ENCODE data around the gene LTBP1. TPM values are rescaled to one million over a fixed set of nuclear protein-coding genes. Genes with fewer than 3 reads are reported as not detected.

The LTBP1 gene
- total RNA-seq, 1 donor from 2014 or later, result 29.7 TPM

DNA sequence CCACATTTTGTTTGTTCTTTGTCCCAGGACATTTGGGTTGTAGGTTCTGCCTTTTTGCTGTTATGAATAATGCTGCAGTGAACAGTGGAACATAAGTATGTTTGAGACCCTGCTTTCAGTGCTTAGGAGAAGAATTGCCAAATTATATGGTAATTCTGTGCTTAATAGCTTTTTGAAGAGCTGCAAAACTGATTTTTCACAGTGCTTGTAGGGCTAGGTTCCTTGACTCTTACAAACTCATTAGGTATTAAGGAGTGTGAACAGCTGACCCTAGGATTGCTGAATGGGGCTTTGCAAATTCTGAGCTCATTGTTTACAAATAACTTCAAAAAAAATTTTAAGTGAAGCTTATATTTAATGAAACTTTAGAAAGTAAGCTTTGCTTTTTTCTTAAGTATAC is 154.2 kb downstream of the LTBP1 start:
- H3K79me2 ChIP-seq (ENCODE audit: insufficient read depth, low read length), result no peaks in the 10 kb centered on the region
- no peaks in the 10 kb centered on the region for H3K36me3 ChIP-seq (ENCODE audit: insufficient read depth, low read length)
- H2AFZ ChIP-seq (ENCODE audit: low read depth, low read length), result no peak overlapping the region
- H3K27ac ChIP-seq (ENCODE audit: low read depth, low read length), result no peak overlapping the region
- FAIRE-seq (no peak), DNase-seq (ENCODE audit: low read depth) (no peak)
- Mint-ChIP-seq H3K36me3 (ENCODE audit: low read depth, unreplicated experiment) (no peaks in the 10 kb centered on the region), H3K27ac (ENCODE audit: unreplicated experiment) (no peak overlapping the region), H3K27me3 (ENCODE audit: low read depth, unreplicated experiment) (no peaks in the 10 kb centered on the region), H3K9me3 (ENCODE audit: unreplicated experiment) (no peaks in the 10 kb centered on the region), H3K4me3 (ENCODE audit: unreplicated experiment) (no peak overlapping the region), H3K4me1 (ENCODE audit: low read depth, unreplicated experiment) (peaks cover 15% of the 10 kb centered on the region)
- no peak overlapping the region for H3K9ac ChIP-seq (ENCODE audit: low read length)
- H3K27me3 ChIP-seq (ENCODE audit: insufficient read depth, low read length), result no peaks in the 10 kb centered on the region
- no peak overlapping the region for H3K4me2 ChIP-seq (ENCODE audit: low read length)
- H4K20me1 ChIP-seq (ENCODE audit: insufficient read depth, low read length), result no peaks in the 10 kb centered on the region
- H3K9me3 ChIP-seq (ENCODE audit: insufficient read depth, low read depth, low read length), result no peaks in the 10 kb centered on the region
- TF ChIP-seq CTCF (IDR thresholded peaks at IDR 0.05; ENCODE audit: insufficient read depth, low read depth, low read length), result no peak
- no peak for TF ChIP-seq EZH2 (IDR thresholded peaks at IDR 0.05; ENCODE audit: insufficient read depth, low read length)
- no peak overlapping the region for H3K4me3 ChIP-seq (ENCODE audit: insufficient read depth, low read depth, low read length)
- H3K4me1 ChIP-seq (ENCODE audit: insufficient read depth, low read length), result peaks cover 11% of the 10 kb centered on the region

GRCh38 chr2:33104052-33104623 is 157.4 kb downstream of the LTBP1 start:
- FAIRE-seq (no peak), DNase-seq (ENCODE audit: low read depth) (peak; percentile 44)
- H3K27ac Mint-ChIP-seq (ENCODE audit: unreplicated experiment), result peak overlapping the region; percentile 86
- Histone ChIP-seq H3K36me3 (ENCODE audit: insufficient read depth, low read length) (no peaks in the 10 kb centered on the region), H2AFZ (ENCODE audit: low read depth, low read length) (no peak overlapping the region), H3K4me3 (ENCODE audit: insufficient read depth, low read depth, low read length) (no peak overlapping the region), H3K4me2 (ENCODE audit: low read length) (peak overlapping the region; percentile 31), H3K4me1 (ENCODE audit: insufficient read depth, low read length) (peaks cover 30% of the 10 kb centered on the region), H4K20me1 (ENCODE audit: insufficient read depth, low read length) (no peaks in the 10 kb centered on the region), H3K9ac (ENCODE audit: low read length) (peak overlapping the region; percentile 27), H3K79me2 (ENCODE audit: insufficient read depth, low read length) (no peaks in the 10 kb centered on the region), H3K27me3 (ENCODE audit: insufficient read depth, low read length) (no peaks in the 10 kb centered on the region), H3K9me3 (ENCODE audit: insufficient read depth, low read depth, low read length) (no peaks in the 10 kb centered on the region), H3K27ac (ENCODE audit: low read depth, low read length) (peak overlapping the region; percentile 7)
- H3K4me1 Mint-ChIP-seq (ENCODE audit: low read depth, unreplicated experiment), result peaks cover 32% of the 10 kb centered on the region
- TF ChIP-seq CTCF (IDR thresholded peaks at IDR 0.05; ENCODE audit: insufficient read depth, low read depth, low read length) (no peak), EZH2 (IDR thresholded peaks at IDR 0.05; ENCODE audit: insufficient read depth, low read length) (no peak)
- no peak overlapping the region for H3K4me3 Mint-ChIP-seq (ENCODE audit: unreplicated experiment)
- no peaks in the 10 kb centered on the region for H3K27me3 Mint-ChIP-seq (ENCODE audit: low read depth, unreplicated experiment)
- H3K36me3 Mint-ChIP-seq (ENCODE audit: low read depth, unreplicated experiment), result no peaks in the 10 kb centered on the region
- no peaks in the 10 kb centered on the region for H3K9me3 Mint-ChIP-seq (ENCODE audit: unreplicated experiment)

GRCh38 chr2:33104726-33105125 is 158.0 kb downstream of the LTBP1 start:
- no peaks in the 10 kb centered on the region for H3K36me3 ChIP-seq (ENCODE audit: insufficient read depth, low read length)
- H4K20me1 ChIP-seq (ENCODE audit: insufficient read depth, low read length), result no peaks in the 10 kb centered on the region
- no peaks in the 10 kb centered on the region for H3K79me2 ChIP-seq (ENCODE audit: insufficient read depth, low read length)
- no peak overlapping the region for H2AFZ ChIP-seq (ENCODE audit: low read depth, low read length)
- no peaks in the 10 kb centered on the region for H3K27me3 ChIP-seq (ENCODE audit: insufficient read depth, low read length)
- peak overlapping the region; percentile 31 for H3K4me2 ChIP-seq (ENCODE audit: low read length)
- H3K4me3 ChIP-seq (ENCODE audit: insufficient read depth, low read depth, low read length), result no peak overlapping the region
- Mint-ChIP-seq H3K36me3 (ENCODE audit: low read depth, unreplicated experiment) (no peaks in the 10 kb centered on the region), H3K4me1 (ENCODE audit: low read depth, unreplicated experiment) (peaks cover 34% of the 10 kb centered on the region), H3K27me3 (ENCODE audit: low read depth, unreplicated experiment) (no peaks in the 10 kb centered on the region), H3K4me3 (ENCODE audit: unreplicated experiment) (no peak overlapping the region), H3K9me3 (ENCODE audit: unreplicated experiment) (no peaks in the 10 kb centered on the region), H3K27ac (ENCODE audit: unreplicated experiment) (peak overlapping the region; percentile 86)
- peak overlapping the region; percentile 27 for H3K9ac ChIP-seq (ENCODE audit: low read length)
- FAIRE-seq (no peak), DNase-seq (ENCODE audit: low read depth) (peak; percentile 61)
- H3K4me1 ChIP-seq (ENCODE audit: insufficient read depth, low read length), result peaks cover 32% of the 10 kb centered on the region
- H3K9me3 ChIP-seq (ENCODE audit: insufficient read depth, low read depth, low read length), result no peaks in the 10 kb centered on the region
- H3K27ac ChIP-seq (ENCODE audit: low read depth, low read length), result peak overlapping the region; percentile 7
- no peak for TF ChIP-seq CTCF (IDR thresholded peaks at IDR 0.05; ENCODE audit: insufficient read depth, low read depth, low read length)
- no peak for TF ChIP-seq EZH2 (IDR thresholded peaks at IDR 0.05; ENCODE audit: insufficient read depth, low read length)

All from astrocyte (in vitro differentiated cells and primary cell).